Activated CD8-positive, alpha-beta memory T cell treated with anti-CD3 and anti-CD28 coated beads, Interleukin-2, amount 50 U/mL, for 48 hours (primary cell): ENCODE measurements around the gene OLFML3.
"Not testable (repeated sequence)": the region's sequence is repeated elsewhere in the genome, so short reads cannot be mapped to it uniquely, and the experiment has no call there.

ENCODE experiments used
- DNase-seq: peaks from one replicate; pipeline ENCODE4 v3.0.0-alpha.2; 2020

OLFML3 gene

GRCh38 chr1:113993766-113994165 is 14.5 kb downstream of the OLFML3 start:
- DNase-seq = no peak

DNA sequence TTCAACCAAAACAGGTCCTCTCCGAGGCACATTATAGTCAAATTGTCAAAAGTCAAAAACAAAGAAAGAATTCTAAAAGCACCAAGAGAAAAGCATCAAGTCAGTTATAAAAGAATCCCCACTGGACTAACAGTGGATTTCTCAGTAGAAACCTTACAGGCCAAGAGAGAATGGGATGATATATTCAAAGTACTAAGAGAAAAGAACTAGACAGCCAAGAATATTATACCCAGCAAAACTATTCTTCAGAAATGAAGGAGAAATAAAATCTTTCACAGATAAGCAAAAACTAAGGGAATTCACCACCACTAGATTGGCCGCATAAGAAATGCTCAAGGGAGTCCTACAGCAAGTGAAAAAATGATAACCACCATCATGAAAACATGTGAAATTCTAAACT is 16.1 kb downstream of the OLFML3 start:
- DNase-seq = no peak

GRCh38 chr1:113998361-113998760 is 19.1 kb downstream of the OLFML3 start:
- no peak for DNase-seq

- no peak for DNase-seq
Observed at GRCh38 chr1:113999233-113999632, 20.0 kb downstream of the OLFML3 start.

- no peak for DNase-seq
Observed at GRCh38 chr1:113999799-114000198, 20.5 kb downstream of the OLFML3 start.

DNA sequence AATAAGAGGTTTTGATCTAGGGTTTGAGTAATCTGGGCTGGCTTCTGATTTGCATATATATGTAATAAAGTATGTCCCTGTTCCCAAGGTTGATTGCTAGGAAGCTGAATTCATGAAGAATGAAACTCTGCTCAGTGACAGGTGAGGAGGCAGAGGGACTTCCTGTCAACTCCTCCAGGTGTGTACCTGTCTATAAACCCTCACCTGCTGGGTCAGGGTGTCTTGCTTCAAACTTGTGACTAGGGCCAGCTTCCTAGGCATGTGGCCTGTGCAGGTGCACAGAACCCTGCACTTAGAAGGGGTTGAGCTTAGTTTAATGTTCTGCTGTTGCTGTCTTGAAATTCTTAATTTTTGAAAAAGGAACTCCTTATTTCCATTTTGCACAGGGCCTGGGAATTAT is 21.1 kb downstream of the OLFML3 start:
- no peak for DNase-seq

- no peak for DNase-seq
Observed at GRCh38 chr1:114002492-114003239, 23.4 kb downstream of the OLFML3 start.

- no peak for DNase-seq
Observed at GRCh38 chr1:114003431-114003830, 24.2 kb downstream of the OLFML3 start.

GRCh38 chr1:114006825-114007224 is 27.6 kb downstream of the OLFML3 start:
- not testable (repeated sequence) for DNase-seq

- DNase-seq = no peak
Observed at GRCh38 chr1:114008480-114008941, 29.2 kb downstream of the OLFML3 start.

GRCh38 chr1:114008993-114009392 is 29.7 kb downstream of the OLFML3 start:
- no peak for DNase-seq

- DNase-seq = no peak
Observed at GRCh38 chr1:114009393-114009792, 30.1 kb downstream of the OLFML3 start.

DNA sequence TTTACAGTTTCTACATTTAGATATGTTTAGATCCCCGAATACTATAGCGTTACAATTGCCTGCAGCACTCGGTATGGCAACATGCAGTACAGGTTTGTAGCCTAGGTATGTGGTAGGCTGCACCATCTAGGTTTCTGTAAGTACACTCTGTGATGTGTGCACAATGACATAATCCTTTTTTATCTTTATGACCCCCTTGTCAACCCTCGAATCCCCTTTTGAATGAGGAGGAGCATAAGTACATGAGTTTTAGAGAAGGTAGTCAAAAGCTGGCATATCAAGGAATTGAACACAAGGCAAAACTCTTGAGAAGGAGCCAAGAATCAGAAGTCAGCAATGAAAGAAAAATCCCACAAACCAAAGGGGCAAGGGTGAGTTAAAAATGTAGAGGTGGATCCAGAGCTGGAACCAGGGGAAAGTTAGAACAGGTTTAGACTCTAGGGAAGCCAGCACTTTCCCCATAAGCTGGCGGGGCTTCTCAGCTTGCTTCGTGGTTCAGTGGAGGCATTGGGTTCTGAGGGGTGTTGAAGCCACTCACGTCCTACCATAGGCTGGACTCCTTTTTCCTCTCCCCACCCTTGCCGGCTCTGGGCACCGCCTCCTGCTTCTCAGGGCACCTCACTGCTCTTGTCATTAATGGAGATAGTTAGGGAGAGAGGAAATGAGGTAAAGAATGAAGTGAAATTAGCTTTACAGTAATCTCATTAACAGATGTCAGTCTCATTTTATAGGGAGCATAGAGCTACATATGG is 31.3 kb downstream of the OLFML3 start:
- no peak for DNase-seq

GRCh38 chr1:114011796-114012195 is 32.5 kb downstream of the OLFML3 start:
- DNase-seq = no peak

DNA sequence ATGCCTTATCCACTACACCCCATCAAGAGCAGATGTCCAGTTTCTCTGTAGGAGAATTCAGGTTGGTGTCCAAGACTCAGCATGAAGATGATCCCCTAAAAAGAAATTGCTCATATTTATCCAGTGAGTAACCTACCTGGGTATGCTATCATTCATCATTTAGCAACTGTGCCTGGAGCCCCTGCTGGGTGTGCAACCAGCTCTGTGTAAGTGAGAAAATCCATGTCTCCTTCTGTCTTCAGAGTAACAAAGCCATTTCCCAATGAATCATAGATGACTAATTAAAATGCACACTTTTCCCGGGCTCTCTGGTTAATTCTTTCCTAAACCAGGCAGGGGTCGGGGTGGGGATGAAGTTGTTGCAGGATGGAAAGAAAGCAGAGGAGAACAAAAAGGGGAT is 35.8 kb downstream of the OLFML3 start:
- no peak for DNase-seq

GRCh38 chr1:114019724-114020123 is 40.5 kb downstream of the OLFML3 start:
- not testable (repeated sequence) for DNase-seq

- no peak for DNase-seq
Observed at GRCh38 chr1:114021665-114022099, 42.4 kb downstream of the OLFML3 start.

DNA sequence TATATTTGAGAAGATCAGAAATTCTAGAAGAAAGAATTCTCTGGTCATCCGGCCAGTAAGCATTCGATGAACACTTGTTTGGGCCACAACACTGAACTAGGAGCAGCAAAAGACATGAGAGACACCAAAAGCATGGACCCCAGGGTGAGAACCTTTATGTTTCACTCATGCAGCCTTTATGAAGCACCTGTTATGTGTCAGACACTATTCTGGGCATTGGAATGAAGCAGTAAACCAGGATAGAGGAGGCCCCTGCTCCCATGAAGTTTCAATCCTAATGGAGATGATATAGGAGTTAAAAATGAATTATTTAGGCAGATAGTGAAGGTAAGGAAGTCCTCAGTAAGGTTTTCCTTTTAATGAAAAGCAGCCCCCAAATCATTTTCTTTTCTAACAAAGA is 43.6 kb downstream of the OLFML3 start:
- no peak for DNase-seq

DNA sequence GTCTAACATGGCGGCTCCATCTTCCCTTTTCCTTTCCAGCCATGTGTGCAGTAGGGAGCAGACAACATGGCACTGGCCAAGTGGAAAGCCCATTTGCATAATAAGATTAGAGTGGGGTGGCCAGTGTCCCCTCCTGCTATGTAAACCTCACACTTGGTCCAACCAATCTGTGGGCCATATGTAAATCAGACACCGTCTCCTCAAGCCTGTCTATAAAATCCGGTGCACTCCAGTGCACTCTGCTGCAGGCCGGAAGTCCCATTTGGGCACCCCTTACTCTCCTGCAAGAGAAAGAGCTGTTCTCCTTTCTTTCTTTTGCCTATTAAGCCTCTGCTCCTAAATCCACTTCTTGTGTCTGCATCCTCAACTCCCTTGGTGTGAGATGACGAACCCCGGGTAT is 44.1 kb downstream of the OLFML3 start:
- DNase-seq = no peak

DNA sequence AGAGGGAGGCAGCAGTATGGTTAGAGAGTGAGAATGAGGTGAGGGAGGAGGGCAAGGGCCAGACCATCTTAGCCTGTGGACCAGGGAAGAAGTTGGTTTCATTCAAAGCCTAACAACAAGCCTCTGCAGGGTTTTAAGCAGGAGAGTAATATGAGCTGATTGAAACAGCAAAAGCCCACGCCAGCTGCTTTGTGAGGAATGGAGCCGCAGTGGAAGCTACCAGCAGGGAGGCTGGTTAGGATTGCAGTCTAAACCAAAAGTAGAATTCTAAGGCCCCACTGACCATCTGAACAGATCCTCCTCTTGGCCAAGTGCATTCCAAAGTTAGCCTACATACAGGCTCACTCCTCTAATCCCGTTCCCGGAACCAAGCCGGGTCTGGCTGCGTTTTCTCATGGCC is 44.8 kb downstream of the OLFML3 start:
- no peak for DNase-seq

GRCh38 chr1:114025609-114026401 is 46.5 kb downstream of the OLFML3 start:
- no peak for DNase-seq

GRCh38 chr1:114026797-114027196 is 47.5 kb downstream of the OLFML3 start:
- no peak for DNase-seq
